HG03095 (cell line): Measurements from ENCODE around the gene SLC35B2.

Source experiments
- ATAC-seq: cut with Tn5 transposase; IDR thresholded peaks from one replicate; pipeline ENCODE4 v1.9.1; 2021; ENCODE audit warnings: moderate library complexity; ENCODE audit not compliant: unreplicated experiment

The SLC35B2 gene

DNA sequence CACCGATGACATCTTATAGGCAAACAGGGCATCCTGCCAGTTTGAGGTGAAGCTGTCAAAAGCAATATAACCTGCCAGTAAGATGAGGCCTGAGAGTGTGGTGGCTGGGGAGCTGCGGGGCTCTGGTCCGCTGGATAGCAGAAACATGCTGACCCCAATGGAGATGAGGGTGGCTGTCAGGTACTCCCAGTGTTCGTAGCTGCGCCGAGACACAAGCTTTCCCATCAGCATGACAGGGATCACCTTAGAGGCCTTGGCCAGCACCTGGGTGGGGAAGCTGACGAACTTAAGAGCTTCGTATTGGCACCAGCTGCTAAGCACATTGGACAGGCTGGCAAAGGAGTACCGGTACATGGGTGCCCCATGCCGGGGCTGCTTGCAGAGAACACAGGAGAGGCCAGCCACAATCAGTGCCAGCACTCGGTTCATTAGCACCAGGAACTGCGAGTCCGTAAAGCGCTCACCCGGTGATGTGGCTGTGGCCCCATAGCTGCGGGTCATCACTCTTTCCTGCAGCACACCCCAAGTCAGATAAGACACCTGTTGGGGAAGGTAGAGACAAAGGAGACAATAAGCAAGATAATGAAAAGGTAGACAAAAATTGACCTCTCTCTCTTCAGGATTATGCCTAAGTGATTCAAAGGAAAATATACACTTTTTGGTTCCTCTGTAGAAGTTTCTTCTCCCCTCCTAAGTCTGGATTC is 2.1 kb downstream of the SLC35B2 start:
- no peak for ATAC-seq

DNA sequence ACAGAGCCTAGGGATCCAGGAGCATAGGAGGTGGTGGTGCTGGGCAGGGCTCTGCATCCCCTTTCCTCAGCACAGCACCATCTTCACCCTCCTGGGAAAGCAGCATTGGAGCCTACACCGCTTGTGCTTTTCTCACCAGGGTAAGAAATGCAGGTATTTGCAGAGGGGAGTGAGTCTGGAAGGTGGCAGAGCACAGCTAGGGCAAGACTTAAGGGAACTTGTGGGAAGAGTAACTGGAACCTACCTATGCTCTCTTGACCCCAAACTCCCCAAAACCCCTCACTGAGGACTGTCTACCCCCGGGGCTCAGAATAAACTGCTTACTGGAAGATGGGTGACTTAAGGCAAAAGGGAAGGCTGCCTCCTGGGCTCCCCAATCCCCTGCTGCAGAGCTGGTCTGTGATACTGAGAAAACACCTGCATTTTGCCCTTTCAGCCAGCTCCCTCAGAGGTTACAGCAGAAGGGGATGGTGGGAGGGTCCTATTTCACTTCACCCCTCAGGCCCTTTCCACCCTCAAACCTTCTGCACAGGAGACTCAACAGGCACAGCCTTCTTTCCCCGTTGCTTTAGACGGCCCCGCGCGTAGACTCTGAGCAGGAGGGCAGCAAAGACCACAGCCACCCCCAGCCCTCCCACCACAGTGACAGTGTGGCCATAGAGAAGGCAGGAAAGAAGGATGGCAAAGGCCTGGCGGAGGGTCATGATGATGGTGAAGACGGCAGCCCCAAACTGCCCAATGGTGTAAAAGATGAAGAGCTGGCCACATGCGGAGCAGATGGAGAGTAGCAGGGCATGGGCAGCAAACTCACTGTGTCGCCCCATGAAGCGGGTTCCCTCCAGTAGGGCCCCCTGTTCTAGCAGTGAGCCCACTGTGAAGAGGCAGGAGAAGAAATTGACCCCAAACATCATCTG is 2.9 kb downstream of the SLC35B2 start:
- no peak for ATAC-seq

- no peak for ATAC-seq
Measured at GRCh38 chr6:44253307-44254101, 3.8 kb downstream of the SLC35B2 start.

- no peak for ATAC-seq
Measured at GRCh38 chr6:44251576-44252524, 5.5 kb downstream of the SLC35B2 start.

GRCh38 chr6:44250718-44251123 is 6.6 kb downstream of the SLC35B2 start:
- ATAC-seq, result no peak

DNA sequence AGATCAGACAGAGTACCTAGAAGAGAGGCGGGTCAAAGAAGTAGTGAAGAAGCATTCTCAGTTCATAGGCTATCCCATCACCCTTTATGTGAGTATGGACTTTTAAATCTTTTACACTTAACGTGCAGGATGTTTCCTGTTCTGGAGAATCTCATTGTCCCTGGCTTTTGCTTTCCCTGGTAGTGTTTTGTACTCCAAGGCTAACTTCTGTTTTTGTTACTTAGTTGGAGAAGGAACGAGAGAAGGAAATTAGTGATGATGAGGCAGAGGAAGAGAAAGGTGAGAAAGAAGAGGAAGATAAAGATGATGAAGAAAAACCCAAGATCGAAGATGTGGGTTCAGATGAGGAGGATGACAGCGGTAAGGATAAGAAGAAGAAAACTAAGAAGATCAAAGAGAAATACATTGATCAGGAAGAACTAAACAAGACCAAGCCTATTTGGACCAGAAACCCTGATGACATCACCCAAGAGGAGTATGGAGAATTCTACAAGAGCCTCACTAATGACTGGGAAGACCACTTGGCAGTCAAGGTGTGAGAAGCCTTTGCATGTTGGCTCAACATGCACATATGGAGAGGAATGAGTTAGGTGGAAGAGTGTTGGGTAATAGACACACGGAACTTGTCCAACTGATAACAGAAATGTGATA is 7.1 kb downstream of the SLC35B2 start:
- ATAC-seq, result no peak

- no peak for ATAC-seq
Measured at GRCh38 chr6:44249082-44249748, 8.1 kb downstream of the SLC35B2 start.

- ATAC-seq, result no peak
Measured at GRCh38 chr6:44248579-44248978, 8.7 kb downstream of the SLC35B2 start.

DNA sequence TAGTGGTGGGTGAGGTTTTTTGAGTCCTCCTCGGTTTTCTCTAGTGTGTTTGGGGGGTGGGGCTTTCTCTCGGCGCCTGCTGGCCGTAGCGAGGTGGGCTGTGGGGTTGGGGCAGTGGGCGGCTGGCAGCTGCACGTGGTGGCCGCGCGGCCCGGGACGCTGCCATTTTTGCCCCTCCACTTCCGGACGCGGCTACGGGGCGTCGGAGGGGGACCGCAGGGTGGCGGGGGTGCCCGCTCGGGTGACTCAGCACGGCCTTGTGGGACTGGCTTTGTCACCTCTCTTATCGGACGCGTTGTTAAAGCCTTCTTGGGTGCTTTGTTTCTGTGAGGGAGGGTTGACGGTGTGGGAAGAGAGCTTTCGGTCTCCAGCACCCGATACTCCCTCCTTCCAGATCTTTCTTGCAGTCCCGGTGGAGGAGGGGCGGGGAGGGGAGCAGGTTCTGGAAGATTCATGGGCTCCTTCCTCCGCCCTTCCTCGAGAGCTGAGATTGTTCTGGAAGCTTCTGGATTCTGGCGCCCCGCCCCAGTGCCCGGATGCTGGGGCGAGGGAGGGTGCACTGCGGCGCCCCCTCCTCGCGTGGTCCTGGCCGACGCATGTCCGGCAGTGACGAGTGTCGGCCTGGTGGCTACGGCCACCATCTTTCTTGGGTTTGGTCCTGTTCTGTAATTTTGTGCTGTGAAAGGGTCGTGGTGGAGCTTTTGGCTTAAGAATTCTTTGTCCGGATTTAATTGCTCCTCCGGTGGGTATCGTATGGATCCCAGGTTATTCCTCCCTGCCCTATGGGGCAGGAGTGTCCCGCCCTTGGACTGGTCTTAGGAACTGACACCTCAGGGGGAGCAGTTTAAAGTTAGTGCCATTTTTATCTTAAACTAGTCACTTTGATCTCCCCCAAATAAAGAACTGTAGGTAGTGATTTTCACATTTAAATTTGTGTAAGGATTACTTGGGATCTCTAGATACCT is 9.7 kb downstream of the SLC35B2 start:
- ATAC-seq, result peak; percentile 29

- peak; percentile 48 for ATAC-seq
Measured at GRCh38 chr6:44246663-44247337, 10.5 kb downstream of the SLC35B2 start, which contains the start of gene HSP90AB1. HSP90AB1 (plus strand) TSS chr6:44247101; CDS start chr6:44248630, 1,529 bp downstream.

GRCh38 chr6:44245912-44246662 is 11.2 kb downstream of the SLC35B2 start:
- peak; percentile 42 for ATAC-seq

DNA sequence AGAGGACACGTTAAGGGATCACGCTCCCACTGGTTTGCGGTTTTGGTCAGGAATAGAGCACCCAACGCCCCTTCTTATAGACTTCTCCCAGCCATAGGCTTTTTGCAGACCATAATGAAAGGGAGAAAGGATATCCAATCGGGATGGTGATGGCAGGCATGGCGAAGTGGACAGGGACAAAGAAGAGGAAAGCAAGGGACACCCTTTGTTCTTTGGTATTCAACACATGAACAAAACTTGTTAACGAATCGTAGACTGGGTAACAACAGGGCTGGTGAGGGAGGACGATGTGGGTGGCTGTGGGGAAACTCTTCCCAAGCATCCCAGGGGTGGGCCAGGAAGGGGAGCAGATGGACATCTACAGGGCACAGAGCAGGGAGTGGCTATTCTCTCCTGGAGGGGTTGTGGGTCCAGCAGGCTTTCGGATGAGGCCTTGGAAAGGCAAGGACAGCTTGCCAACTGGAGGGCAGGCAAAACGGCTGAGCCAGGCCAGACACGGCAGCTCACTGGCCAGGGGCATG is 11.9 kb downstream of the SLC35B2 start:
- no peak for ATAC-seq

DNA sequence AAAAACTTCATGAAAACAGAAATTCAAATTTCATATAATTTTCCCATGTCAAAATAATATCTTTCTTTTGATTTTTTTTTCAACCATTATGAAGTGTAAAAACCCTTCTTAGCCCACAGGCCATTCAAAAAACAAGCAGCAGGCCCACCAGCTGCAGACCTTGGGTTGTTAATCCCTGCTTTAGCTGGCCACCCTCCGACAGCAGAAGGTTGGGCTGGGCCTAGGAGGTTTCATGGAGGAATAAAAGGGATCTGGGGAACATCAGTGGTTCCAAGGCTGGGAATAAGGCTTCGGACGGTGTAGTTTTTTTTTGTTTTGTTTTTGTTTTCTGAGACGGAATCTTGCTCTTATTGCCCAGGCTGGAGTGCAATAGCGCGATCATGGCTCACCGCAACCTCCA is 14.0 kb downstream of the SLC35B2 start:
- no peak for ATAC-seq

DNA sequence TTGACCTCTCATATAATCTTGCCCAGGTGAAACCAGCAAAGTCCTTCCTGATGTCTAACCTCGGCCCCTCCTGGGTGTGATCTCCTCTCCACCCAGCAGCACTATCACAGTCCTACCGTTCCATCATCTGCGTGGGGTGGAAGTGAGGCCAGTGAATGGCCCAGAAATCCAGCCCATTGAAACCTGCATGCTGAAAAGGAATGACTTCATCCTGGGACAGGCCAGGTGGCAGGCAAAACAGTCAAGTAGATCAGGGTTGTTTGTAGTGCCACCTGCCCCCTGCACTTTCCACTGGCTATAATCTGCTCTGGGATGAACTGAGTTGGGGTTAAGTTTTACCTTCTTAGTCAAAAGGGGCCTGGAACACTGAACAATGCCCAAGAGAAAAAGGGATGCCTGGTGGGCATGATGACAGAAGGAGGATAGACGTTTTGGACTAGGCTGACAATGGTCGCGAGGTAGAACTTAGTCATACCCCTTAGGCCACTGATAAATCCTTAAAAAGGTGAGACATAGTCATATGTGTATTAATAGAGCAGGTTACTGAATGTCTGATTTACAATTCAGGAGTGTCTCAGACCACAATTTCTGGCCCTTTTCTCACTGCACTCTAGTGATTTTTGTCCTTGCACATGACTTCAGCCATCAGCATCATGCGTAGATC is 18.5 kb downstream of the SLC35B2 start:
- ATAC-seq, result no peak

DNA sequence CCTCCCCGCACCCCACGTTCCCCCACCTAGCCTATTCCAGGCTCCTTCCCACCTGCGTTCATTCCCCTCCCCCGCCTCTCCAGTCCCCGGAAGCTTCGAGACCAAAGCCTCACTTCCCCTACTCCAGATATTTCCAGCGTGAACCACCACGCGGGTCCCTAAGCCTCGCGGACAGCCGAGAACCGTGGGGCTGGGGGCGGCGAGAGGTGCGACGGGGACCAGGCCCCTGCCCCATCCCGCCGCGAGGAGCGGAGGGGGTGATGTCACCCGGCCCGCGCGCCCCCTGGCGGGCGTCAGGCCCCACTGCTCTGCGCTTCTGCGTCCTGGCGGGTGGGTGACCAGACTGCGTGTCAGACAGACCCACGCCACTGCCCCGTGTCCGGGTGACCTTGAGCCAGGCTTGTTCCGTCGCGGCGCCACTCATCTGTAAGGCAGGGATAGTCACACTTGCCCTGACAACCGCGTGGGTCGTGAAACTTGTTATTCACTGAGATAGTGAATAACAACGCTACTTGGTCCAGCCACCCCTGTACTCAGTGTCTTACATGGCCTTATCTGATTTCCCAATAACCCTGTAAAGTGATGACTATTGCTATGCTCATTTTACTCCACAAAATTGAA is 19.4 kb downstream of the SLC35B2 start:
- ATAC-seq, result peak; percentile 66
